GM23338 (cell line): ENCODE results near the gene IGF2BP1. TPM values are rescaled to one million over a fixed set of nuclear protein-coding genes. Genes with fewer than 3 reads are reported as not detected.

Experiments
- ATAC-seq: fragments of 200-7000 bp; cut with Tn5 transposase; 3 replicates; pipeline ENCODE4 v1.9.1; 2020
- DNase-seq: peaks from one replicate; pipeline ENCODE4 v3.0.0-alpha.2; 2015; ENCODE audit warnings: low spot score
- H2AFZ ChIP-seq: fragments of 200-600 bp; sonication (generic); 2 replicates; pipeline ENCODE4 v1.8.0; 2016; ENCODE audit warnings: antibody characterized with exemption, mild to moderate bottlenecking, moderate library complexity
- H3F3A ChIP-seq: fragments of 200-600 bp; sonication (generic); replicated peaks from 2 replicates; pipeline ENCODE4 v1.8.0; 2017; ENCODE audit warnings: antibody characterized with exemption, mixed run types, low read depth
- H3K27ac ChIP-seq: fragments of 200-600 bp; sonication (generic); 2 replicates; pipeline ENCODE4 v1.6.1; 2016; ENCODE audit warnings: low read depth
- H3K27me3 ChIP-seq: fragments of 200-600 bp; sonication (generic); 2 replicates; pipeline ENCODE4 v1.8.0; 2016; ENCODE audit warnings: mild to moderate bottlenecking, mixed run types, moderate library complexity; ENCODE audit not compliant: insufficient read depth
- H3K36me3 ChIP-seq: fragments of 200-600 bp; sonication (generic); 2 replicates; pipeline ENCODE4 v1.8.0; 2016; ENCODE audit warnings: mild to moderate bottlenecking; ENCODE audit not compliant: insufficient read depth
- H3K4me1 ChIP-seq: fragments of 200-600 bp; sonication (generic); 2 replicates; pipeline ENCODE4 v1.8.0; 2016; ENCODE audit warnings: mild to moderate bottlenecking, moderate library complexity; ENCODE audit not compliant: insufficient read depth
- H3K4me2 ChIP-seq: fragments of 200-600 bp; sonication (generic); 2 replicates; pipeline ENCODE4 v1.7.1; 2017; ENCODE audit warnings: mixed run types
- H3K4me3 ChIP-seq: fragments of 200-600 bp; sonication (generic); 2 replicates; pipeline ENCODE4 v1.6.1; 2016; ENCODE audit warnings: mixed run types
- H3K79me2 ChIP-seq: fragments of 200-600 bp; sonication (generic); replicated peaks from 2 replicates; pipeline ENCODE4 v1.8.0; 2017; ENCODE audit warnings: mild to moderate bottlenecking; ENCODE audit not compliant: insufficient read depth
- H3K9me2 ChIP-seq: fragments of 200-600 bp; sonication (generic); 2 replicates; pipeline ENCODE4 v1.8.0; 2017; ENCODE audit not compliant: insufficient read depth
- H4K20me1 ChIP-seq: fragments of 200-600 bp; sonication (generic); replicated peaks from 2 replicates; pipeline ENCODE4 v1.8.0; 2017; ENCODE audit warnings: mild to moderate bottlenecking; ENCODE audit not compliant: insufficient read depth
- H3K27ac Mint-ChIP-seq: 2 replicates; pipeline ENCODE4 v1.8.0; 2020; ENCODE audit warnings: inconsistent platforms, mild to moderate bottlenecking, moderate library complexity, mixed read lengths
- H3K27me3 Mint-ChIP-seq: 3 replicates; pipeline ENCODE4 v1.8.0; 2022; ENCODE audit warnings: low read depth, mild to moderate bottlenecking, moderate library complexity, mixed read lengths, inconsistent platforms; ENCODE audit not compliant: insufficient read depth, poor library complexity
- H3K36me3 Mint-ChIP-seq: 3 replicates; pipeline ENCODE4 v1.8.0; 2021; ENCODE audit warnings: low read depth, mild to moderate bottlenecking, inconsistent platforms, moderate library complexity, mixed read lengths
- H3K4me1 Mint-ChIP-seq: 3 replicates; pipeline ENCODE4 v1.8.0; 2020; ENCODE audit warnings: mild to moderate bottlenecking, inconsistent platforms, mixed read lengths
- H3K4me3 Mint-ChIP-seq: 3 replicates; pipeline ENCODE4 v1.8.0; 2021; ENCODE audit warnings: moderate library complexity, mild to moderate bottlenecking, inconsistent platforms, mixed read lengths
- H3K9me3 Mint-ChIP-seq: 3 replicates; pipeline ENCODE4 v1.8.0; 2020; ENCODE audit warnings: moderate library complexity, mild to moderate bottlenecking, inconsistent platforms, mixed read lengths
- EZH2 ChIP-seq: fragments of 200-600 bp; sonication (generic); IDR thresholded peaks from one replicate; pipeline ENCODE4 v1.8.0; 2017; ENCODE audit warnings: antibody characterized with exemption, mild to moderate bottlenecking, low read depth; ENCODE audit not compliant: unreplicated experiment
- JUNB ChIP-seq: IDR thresholded peaks from one replicate; pipeline ENCODE4 v1.6.1; 2016; ENCODE audit warnings: antibody characterized with exemption; ENCODE audit not compliant: unreplicated experiment
- NANOG ChIP-seq: IDR thresholded peaks from 2 replicates; pipeline ENCODE4 v1.6.1; 2016; ENCODE audit warnings: antibody characterized with exemption, borderline replicate concordance
- STAT1 ChIP-seq: IDR thresholded peaks from one replicate; pipeline ENCODE4 v1.6.1; 2016; ENCODE audit warnings: antibody characterized with exemption; ENCODE audit not compliant: unreplicated experiment
- ZNF331 ChIP-seq: fragments of 250-450 bp; sonication (Bioruptor Pico); IDR thresholded peaks from 2 replicates; pipeline ENCODE4 v1.5.0; 2020; ENCODE audit warnings: low read depth, mild to moderate bottlenecking, moderate library complexity
- polyA plus RNA-seq: library from polyadenylated mRNA; unstranded; fragments of >200 nt; fragmentation: Nextera tagmentation; extraction: Ambion mirVana; gene quantifications from 2 replicates; pipeline ENCODE4 v1.2.1, GENCODE V29; 2016
- total RNA-seq: library from RNA; depleted of rRNA; stranded (reverse); fragments of >200 nt; shearing (Covaris generic); gene quantifications from 2 replicates; pipeline ENCODE4 v1.2.3, GENCODE V29; 2014
- TF ChIP-seq, protein P1 (sequence below): fragments of 250-450 bp; sonication (Bioruptor Pico); IDR thresholded peaks from 2 replicates; pipeline ENCODE4 v1.5.0; 2020; ENCODE audit warnings: mild to moderate bottlenecking, moderate library complexity
- TF ChIP-seq, protein P2 (sequence below): IDR thresholded peaks from 2 replicates; pipeline ENCODE4 v1.6.1; 2016; ENCODE audit warnings: antibody characterized with exemption
- TF ChIP-seq, protein P3 (sequence below): IDR thresholded peaks from one replicate; pipeline ENCODE4 v1.6.1; 2018; ENCODE audit warnings: antibody characterized with exemption; ENCODE audit not compliant: unreplicated experiment

The IGF2BP1 gene
- total and polyA plus RNA-seq, 2 experiments from 2014 or later: 68.6 to 249 TPM

DNA sequence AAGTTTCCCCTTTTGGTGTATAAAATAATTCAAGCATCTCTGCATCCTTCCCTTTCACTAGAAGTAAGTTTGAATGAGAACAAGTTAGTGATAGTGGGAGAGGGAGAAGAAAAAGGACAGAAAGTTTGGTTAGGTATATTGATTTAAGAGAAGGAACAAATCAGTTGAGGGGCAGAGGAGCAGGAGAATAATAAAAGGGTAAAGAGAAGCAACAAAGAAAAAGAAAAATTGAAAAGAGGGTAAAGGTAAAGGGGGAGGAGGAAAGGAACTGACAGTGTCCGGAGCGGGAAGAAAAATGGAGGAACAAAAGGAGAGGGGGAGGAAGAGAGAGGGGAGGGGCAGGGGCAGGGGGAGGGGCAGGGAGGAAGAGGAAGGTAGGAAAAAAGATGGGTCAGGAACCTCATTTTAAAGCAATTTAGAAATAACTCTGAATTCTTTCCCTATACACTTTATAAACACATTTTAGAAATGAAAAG lies 6.3 kb upstream of the IGF2BP1 start (continued):
- TF ChIP-seq, protein P1, sequence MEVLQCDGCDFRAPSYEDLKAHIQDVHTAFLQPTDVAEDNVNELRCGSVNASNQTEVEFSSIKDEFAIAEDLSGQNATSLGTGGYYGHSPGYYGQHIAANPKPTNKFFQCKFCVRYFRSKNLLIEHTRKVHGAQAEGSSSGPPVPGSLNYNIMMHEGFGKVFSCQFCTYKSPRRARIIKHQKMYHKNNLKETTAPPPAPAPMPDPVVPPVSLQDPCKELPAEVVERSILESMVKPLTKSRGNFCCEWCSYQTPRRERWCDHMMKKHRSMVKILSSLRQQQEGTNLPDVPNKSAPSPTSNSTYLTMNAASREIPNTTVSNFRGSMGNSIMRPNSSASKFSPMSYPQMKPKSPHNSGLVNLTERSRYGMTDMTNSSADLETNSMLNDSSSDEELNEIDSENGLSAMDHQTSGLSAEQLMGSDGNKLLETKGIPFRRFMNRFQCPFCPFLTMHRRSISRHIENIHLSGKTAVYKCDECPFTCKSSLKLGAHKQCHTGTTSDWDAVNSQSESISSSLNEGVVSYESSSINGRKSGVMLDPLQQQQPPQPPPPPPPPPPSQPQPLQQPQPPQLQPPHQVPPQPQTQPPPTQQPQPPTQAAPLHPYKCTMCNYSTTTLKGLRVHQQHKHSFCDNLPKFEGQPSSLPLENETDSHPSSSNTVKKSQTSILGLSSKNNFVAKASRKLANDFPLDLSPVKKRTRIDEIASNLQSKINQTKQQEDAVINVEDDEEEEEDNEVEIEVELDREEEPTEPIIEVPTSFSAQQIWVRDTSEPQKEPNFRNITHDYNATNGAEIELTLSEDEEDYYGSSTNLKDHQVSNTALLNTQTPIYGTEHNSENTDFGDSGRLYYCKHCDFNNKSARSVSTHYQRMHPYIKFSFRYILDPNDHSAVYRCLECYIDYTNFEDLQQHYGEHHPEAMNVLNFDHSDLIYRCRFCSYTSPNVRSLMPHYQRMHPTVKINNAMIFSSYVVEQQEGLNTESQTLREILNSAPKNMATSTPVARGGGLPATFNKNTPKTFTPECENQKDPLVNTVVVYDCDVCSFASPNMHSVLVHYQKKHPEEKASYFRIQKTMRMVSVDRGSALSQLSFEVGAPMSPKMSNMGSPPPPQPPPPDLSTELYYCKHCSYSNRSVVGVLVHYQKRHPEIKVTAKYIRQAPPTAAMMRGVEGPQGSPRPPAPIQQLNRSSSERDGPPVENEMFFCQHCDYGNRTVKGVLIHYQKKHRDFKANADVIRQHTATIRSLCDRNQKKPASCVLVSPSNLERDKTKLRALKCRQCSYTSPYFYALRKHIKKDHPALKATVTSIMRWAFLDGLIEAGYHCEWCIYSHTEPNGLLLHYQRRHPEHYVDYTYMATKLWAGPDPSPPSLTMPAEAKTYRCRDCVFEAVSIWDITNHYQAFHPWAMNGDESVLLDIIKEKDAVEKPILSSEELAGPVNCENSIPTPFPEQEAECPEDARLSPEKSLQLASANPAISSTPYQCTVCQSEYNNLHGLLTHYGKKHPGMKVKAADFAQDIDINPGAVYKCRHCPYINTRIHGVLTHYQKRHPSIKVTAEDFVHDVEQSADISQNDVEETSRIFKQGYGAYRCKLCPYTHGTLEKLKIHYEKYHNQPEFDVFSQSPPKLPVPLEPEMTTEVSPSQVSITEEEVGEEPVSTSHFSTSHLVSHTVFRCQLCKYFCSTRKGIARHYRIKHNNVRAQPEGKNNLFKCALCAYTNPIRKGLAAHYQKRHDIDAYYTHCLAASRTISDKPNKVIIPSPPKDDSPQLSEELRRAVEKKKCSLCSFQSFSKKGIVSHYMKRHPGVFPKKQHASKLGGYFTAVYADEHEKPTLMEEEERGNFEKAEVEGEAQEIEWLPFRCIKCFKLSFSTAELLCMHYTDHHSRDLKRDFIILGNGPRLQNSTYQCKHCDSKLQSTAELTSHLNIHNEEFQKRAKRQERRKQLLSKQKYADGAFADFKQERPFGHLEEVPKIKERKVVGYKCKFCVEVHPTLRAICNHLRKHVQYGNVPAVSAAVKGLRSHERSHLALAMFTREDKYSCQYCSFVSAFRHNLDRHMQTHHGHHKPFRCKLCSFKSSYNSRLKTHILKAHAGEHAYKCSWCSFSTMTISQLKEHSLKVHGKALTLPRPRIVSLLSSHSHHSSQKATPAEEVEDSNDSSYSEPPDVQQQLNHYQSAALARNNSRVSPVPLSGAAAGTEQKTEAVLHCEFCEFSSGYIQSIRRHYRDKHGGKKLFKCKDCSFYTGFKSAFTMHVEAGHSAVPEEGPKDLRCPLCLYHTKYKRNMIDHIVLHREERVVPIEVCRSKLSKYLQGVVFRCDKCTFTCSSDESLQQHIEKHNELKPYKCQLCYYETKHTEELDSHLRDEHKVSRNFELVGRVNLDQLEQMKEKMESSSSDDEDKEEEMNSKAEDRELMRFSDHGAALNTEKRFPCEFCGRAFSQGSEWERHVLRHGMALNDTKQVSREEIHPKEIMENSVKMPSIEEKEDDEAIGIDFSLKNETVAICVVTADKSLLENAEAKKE (CRISPR knock-in tag): no peak
- TF ChIP-seq ZNF331 (CRISPR knock-in tag) (no peak), EZH2 (no peak), JUNB (no peak), STAT1 (no peak), NANOG (no peak)
- TF ChIP-seq, protein P2, sequence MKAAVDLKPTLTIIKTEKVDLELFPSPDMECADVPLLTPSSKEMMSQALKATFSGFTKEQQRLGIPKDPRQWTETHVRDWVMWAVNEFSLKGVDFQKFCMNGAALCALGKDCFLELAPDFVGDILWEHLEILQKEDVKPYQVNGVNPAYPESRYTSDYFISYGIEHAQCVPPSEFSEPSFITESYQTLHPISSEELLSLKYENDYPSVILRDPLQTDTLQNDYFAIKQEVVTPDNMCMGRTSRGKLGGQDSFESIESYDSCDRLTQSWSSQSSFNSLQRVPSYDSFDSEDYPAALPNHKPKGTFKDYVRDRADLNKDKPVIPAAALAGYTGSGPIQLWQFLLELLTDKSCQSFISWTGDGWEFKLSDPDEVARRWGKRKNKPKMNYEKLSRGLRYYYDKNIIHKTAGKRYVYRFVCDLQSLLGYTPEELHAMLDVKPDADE: no peak

DNA sequence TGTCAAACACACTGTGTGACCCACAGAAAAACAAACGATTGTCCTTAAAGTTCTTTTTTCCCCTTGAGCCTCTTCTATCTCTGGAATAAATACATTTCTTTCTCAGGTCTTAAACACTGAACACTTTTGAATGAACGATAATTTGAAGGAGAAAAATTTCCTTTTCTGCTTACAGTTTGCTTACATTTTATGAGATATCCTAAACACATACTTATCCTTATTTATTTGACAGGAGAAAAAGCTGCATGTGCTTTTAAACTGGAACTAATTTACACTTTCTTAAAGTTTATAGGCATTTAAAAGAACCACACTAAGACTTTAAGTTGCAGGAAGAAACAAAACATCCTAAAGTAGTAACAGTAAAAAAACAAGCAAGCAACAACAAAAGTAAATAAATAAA lies 4.7 kb upstream of the IGF2BP1 start:
- peaks cover 6% of the 10 kb centered on the region; the same call in 2 of the 3 replicates for H3K36me3 Mint-ChIP-seq
- Histone ChIP-seq H3K9me2 (no peaks in the 10 kb centered on the region), H3K4me2 (peak overlapping the region; percentile 51), H3K27ac (peak overlapping the region; percentile 5; the same call in 1 of the 2 replicates), H3K4me1 (peaks cover 45% of the 10 kb centered on the region), H3K4me3 (no peak overlapping the region), H3K36me3 (no peaks in the 10 kb centered on the region), H4K20me1 (no peaks in the 10 kb centered on the region), H2AFZ (no peak overlapping the region), H3F3A (peaks cover 11% of the 10 kb centered on the region), H3K79me2 (peaks cover 3% of the 10 kb centered on the region), H3K27me3 (no peaks in the 10 kb centered on the region)
- H3K4me3 Mint-ChIP-seq: peak overlapping the region; percentile 18; the same call in 2 of the 3 replicates
- peaks cover 3% of the 10 kb centered on the region; the same call in 2 of the 3 replicates for H3K9me3 Mint-ChIP-seq
- H3K4me1 Mint-ChIP-seq: peaks cover 44% of the 10 kb centered on the region
- TF ChIP-seq, protein P3, sequence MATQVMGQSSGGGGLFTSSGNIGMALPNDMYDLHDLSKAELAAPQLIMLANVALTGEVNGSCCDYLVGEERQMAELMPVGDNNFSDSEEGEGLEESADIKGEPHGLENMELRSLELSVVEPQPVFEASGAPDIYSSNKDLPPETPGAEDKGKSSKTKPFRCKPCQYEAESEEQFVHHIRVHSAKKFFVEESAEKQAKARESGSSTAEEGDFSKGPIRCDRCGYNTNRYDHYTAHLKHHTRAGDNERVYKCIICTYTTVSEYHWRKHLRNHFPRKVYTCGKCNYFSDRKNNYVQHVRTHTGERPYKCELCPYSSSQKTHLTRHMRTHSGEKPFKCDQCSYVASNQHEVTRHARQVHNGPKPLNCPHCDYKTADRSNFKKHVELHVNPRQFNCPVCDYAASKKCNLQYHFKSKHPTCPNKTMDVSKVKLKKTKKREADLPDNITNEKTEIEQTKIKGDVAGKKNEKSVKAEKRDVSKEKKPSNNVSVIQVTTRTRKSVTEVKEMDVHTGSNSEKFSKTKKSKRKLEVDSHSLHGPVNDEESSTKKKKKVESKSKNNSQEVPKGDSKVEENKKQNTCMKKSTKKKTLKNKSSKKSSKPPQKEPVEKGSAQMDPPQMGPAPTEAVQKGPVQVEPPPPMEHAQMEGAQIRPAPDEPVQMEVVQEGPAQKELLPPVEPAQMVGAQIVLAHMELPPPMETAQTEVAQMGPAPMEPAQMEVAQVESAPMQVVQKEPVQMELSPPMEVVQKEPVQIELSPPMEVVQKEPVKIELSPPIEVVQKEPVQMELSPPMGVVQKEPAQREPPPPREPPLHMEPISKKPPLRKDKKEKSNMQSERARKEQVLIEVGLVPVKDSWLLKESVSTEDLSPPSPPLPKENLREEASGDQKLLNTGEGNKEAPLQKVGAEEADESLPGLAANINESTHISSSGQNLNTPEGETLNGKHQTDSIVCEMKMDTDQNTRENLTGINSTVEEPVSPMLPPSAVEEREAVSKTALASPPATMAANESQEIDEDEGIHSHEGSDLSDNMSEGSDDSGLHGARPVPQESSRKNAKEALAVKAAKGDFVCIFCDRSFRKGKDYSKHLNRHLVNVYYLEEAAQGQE: no peak
- no peak for TF ChIP-seq ZNF331 (CRISPR knock-in tag)
- ATAC-seq (no peak), DNase-seq (no peak)
- peaks cover 17% of the 10 kb centered on the region for H3K27me3 Mint-ChIP-seq
- H3K27ac Mint-ChIP-seq: peak overlapping the region; percentile 93
